GM19463 (cell line): ENCODE data around the gene POLQ.
"Not testable (repeated sequence)": the region's sequence is repeated elsewhere in the genome, so short reads cannot be mapped to it uniquely, and the experiment has no call there.

Source experiments
- ATAC-seq: cut with Tn5 transposase; IDR thresholded peaks from one replicate; pipeline ENCODE4 v1.9.1; 2021; ENCODE audit warnings: mild to moderate bottlenecking, moderate library complexity; ENCODE audit not compliant: unreplicated experiment

Gene POLQ

GRCh38 chr3:121430664-121431215, 115.0 kb downstream of the POLQ start:
- ATAC-seq = no peak

- ATAC-seq = no peak
Observed at GRCh38 chr3:121424549-121424948, 121.2 kb downstream of the POLQ start.

GRCh38 chr3:121418182-121418581, 127.6 kb downstream of the POLQ start:
- no peak for ATAC-seq

GRCh38 chr3:121414924-121415323, 130.9 kb downstream of the POLQ start:
- no peak for ATAC-seq

- ATAC-seq = no peak
Observed at GRCh38 chr3:121411523-121411922, 134.3 kb downstream of the POLQ start.

GRCh38 chr3:121405631-121406030, 140.2 kb downstream of the POLQ start:
- no peak for ATAC-seq

GRCh38 chr3:121399820-121400219, 146.0 kb downstream of the POLQ start:
- no peak for ATAC-seq

- ATAC-seq = not testable (repeated sequence)
Observed at GRCh38 chr3:121398051-121398450, 147.7 kb downstream of the POLQ start.

GRCh38 chr3:121395967-121396366, 149.8 kb downstream of the POLQ start:
- ATAC-seq = not testable (repeated sequence)

GRCh38 chr3:121388308-121388707, 157.5 kb downstream of the POLQ start:
- not testable (repeated sequence) for ATAC-seq
